Fibroblast of skin of left quadriceps (primary cell): ENCODE measurements around the gene KLKB1.
A peak's percentile ranks its signal among the peaks of the same experiment; 100 is the strongest.
"Not testable (repeated sequence)": the region's sequence is repeated elsewhere in the genome, so short reads cannot be mapped to it uniquely, and the experiment has no call there.

ENCODE experiments used
- DNase-seq, 2 experiments: peaks; one replicate each; pipeline ENCODE4 v3.0.0-alpha.2; 2013; ENCODE audit warnings: low read depth in 2 of 2

Gene KLKB1

DNA sequence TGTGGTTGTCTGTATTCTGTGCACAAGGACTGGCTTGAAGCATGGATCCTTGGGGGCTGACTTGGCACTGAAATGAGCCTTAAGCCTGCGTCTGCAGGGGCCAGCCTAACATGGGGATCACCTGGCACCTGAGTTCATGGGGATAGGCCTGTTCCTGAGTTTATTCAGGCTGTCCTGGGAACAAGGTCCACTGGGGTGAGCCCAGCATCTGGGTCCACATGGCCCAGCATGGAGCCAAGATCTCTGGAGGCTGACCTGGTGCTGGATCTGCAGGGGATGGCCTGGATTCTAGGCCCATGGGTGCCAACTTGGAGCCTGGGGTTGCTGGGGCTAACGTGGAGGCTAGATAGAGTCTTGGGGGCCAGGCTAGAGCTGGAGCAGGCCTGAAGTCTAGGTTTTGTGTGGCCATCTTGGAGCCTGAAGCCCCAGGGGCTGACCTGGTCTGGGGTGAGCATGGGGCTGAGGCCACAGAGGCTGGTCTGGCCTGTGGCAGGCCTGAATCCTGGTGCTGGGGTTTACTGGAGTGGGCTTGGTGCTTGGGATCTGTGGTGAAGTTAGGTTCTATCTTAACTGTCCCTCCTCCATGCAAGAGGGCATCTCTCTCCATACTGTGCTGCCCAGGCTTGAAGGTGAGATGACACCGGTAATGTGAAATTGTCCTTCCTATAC lies 652 bp upstream of the KLKB1 start:
- DNase-seq = no peak

DNA sequence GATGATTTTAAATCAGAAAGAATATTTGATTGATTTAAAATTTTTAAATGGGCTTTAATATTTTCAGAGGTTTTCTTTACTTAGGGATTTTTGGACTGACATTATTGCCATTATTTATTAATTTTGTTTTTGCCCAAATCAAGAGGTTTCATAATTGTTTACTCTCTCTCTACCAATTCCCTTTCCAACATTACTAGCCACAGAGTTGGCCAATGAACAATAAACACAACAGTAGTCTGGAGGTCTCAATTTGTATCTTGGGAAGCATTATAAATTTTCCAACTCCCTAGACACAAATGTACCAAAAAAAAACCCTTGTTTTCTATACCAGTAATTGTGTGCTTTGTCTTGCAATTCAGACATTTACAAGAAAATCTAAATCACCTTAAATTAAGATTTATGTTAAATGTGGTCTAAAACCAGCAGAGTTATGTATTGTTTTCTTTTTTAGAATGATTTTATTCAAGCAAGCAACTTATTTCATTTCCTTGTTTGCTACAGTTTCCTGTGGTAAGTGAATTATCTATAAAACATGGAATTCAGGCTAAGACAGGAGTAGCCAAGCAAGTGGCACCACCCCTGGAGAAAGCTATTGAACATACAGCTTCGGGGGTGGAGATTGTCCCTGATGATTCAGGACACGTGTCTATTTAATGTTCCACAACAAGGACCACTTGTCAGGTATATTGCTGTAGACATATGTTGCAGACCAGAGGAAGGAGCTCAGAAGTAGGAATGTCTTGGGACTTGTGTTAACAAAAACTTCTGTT lies 622 bp downstream of the KLKB1 start:
- DNase-seq = no peak

DNA sequence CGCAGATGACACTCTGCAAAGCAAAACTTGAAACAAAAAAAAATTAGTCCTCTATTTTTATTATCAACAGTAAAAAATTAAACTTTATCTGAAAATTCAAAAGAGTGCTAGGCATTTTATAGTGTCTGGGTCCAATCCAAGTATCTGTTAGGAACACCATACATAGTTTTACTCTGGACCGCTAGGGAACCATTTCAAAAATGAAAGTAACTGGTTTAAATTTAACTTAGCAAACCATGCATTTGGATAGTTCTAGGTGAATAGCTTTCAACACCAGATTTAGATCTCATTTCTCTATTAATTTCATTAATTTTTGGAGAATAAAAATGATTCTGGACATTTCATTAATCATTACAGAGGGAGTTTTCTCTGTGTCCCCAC lies 1.2 kb downstream of the KLKB1 start:
- DNase-seq = no peak

DNA sequence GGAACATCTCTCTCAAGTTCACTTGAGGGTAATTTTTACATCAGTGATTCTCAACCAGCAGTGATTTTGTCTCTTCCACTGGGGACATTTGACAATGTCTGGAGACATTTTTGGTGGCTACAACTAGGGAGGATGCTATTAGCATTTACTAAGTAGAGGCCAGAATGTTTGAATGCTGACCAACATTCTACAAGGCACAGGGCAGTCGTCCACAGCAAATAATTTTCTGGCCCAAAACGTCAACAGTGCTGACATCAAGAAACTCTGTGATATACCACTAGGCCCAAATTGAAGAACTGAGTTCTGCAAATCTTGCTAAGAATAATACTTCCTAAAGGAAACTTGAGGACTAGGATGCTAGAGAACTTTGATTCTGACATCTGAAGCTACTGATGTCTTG lies 7.1 kb downstream of the KLKB1 start:
- DNase-seq = no peak

DNA sequence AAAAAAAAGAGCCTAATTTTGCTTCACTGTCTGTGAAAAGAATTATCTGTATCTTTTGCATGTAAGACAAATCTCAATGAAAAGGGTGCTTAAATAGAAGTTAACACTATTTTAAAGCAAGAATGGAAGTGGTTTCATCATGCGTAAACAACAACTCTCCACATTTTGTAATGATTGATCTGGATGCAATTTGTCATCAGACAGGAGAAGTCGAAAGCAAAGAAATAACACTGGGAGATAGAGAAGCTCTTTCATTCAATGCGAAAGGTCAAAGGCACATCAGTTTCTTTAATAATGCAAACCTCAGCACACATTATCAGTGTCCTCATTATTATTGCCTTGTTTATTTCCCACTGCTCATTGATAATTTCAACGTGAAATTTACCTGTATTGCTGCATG lies 8.8 kb downstream of the KLKB1 start:
- no peak for DNase-seq

DNA sequence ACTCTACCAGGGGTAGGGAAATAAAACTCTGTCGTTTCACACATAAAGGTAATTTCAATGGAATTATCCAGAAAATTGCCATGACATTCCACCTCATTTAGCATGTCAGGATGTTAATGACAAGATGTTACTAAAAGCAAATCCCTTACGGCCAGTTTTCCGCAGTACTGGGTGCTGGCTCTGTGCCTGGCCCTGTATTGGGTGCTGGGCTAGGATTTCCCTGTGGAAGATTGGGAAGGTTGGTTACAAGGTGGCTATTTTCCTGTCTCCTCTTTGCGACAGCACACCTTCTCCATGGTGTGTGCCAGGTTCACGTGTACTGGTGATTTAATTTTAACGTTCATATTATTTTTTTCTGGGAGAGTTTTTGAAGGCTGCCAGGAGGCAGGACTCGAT lies 13.1 kb downstream of the KLKB1 start:
- DNase-seq = no peak

DNA sequence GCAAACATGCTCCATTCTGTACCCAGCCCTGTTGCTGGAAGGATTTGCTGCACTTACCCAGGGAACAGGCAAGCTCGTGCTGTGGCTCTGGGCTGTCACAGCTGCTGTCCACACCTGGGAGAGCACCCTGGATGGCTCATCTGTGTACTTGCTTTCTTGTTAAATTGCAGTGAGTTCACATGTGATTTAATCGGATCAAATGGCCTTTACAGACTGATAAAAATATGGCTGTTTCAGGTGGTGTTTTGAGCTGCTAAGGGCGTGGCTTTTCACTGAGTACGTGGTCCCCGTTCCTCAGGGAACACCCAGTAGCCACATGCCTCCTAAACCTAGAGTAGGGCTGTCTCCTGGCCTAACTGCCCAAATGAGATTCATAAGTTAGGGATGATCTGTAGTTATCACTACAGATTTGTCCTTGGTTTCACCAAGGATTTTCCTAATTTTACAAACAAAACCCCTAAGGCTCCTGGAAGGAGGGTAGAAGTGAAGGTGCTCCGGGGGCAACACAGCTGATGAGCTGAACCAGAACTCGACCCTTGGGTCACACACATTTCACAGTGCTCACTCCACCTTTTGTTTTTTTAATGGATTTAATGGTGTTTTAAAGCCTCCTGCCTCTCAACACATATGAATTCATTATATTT lies 13.7 kb downstream of the KLKB1 start:
- no peak for DNase-seq

DNA sequence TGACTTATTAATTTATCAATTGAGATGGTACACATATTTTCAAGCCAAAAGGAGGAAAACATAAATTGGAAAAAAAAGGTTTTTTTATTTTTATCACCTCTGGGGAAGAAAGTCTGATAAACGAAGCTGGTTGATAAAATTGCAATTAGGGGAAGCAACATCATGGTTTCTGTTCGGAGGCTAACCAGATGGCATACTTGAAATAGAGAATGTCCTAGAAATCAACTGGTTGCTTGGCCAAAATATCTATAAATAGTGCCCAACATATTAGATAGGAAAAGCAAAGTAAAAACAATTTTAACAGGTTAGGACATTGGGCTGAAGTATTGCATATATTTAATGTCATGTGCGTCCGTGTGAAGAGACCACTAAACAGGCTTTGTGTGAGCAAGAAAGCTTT lies 14.3 kb downstream of the KLKB1 start:
- DNase-seq = no peak

DNA sequence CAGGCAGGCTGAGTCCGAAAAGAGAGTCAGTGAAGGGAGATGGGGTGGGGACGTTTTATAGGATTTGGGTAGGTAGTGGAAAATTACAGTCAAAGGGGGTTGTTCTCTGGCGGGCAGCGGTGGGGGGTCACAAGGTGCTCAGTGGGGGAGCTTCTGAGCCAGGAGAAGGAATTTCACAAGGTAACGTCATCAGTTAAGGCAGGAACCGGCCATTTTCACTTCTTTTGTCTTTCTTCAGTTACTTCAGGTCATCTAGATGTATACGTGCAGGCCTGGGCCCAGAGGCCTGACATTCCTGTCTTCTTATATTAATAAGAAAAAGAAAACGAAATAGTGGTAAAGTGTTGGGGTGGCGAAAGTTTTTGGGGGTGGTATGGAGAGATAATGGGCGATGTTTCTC lies 14.7 kb downstream of the KLKB1 start:
- DNase-seq = not testable (repeated sequence)

DNA sequence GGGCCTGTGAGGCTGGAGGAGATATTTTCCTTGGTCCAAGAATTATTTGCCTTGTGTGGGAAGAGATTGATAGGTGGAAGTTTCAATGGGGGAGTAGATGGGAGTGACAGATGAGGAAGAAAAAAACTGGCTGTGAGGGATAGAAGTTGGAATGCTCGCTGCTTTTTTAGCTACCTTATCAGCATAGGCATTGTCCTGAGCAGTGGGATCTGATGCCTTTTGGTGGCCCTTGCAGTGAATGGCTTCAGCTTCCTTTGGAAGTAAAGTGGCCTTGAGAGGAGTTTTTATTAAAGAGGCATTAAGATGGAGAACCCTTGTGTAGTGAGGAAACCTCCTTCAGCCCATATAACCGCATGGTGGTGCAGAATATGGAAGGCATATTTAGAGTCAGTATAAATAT lies 16.0 kb downstream of the KLKB1 start:
- DNase-seq = no peak

DNA sequence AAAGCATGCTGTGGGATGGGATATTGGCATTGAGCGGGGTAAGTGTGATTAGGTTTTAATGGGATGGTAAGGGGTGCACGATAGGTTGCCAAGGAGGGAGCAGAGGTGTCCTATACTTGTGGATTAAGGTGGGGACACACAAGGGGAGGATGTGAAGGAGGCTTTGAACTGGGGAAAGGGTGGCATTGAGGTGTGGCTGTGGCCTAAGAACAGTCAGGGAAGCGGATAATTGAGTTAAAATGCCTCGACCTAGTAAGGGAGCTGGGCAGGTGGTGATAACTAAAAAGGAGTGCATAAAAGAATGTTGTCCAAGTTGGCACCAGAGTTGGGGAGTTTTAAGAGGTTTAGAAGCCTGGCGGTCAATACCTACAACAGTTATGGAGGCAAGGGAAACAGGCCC lies 17.5 kb downstream of the KLKB1 start:
- no peak for DNase-seq

DNA sequence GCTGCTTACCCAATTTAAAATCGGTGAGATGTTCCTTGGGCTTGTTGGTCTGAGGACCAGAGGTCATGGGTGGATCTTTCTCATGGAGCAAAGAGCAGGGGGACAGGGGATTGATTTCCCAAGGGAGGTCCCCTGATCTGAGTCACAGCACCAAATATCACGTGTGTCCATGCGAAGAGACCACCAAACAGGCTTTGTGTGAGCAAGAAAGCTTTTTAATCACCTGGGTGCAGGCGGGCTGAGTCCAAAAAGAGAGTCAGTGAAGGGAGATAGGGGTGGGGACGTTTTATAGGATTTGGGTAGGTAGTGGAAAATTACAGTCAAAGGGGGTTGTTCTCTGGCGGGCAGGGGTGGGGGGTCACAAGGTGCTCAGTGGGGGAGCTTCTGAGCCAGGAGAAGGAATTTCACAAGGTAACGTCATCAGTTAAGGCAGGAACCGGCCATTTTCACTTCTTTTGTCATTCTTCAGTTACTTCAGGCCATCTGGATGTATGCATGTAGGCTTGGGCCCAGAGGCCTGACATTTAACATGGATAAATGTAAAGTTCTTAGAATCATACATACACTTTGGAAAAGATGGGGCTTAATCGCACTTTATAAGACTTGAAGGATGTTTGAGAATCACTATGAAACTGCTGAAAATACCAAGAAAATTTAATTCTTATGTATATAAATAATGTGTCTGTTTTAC lies 19.9 kb downstream of the KLKB1 start:
- DNase-seq = not testable (repeated sequence)

DNA sequence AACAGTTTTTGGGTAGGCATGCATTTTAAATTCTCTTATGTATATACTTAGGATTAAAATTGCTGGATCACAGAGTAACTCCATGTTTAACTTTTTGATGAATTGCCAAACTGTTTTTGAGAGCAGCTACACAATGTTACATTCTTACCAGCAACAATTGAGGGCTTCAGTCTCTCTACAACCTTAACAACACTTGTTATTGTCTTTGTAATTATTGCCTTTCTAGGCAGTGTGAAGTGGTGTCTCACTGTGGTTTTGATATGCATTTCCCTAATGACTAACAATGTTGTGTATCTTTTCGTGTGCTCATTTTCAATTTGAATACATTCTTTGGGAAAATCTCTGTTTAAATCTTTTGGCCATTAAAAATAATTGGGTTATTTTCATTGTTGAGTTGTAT lies 21.3 kb downstream of the KLKB1 start:
- no peak for DNase-seq

DNA sequence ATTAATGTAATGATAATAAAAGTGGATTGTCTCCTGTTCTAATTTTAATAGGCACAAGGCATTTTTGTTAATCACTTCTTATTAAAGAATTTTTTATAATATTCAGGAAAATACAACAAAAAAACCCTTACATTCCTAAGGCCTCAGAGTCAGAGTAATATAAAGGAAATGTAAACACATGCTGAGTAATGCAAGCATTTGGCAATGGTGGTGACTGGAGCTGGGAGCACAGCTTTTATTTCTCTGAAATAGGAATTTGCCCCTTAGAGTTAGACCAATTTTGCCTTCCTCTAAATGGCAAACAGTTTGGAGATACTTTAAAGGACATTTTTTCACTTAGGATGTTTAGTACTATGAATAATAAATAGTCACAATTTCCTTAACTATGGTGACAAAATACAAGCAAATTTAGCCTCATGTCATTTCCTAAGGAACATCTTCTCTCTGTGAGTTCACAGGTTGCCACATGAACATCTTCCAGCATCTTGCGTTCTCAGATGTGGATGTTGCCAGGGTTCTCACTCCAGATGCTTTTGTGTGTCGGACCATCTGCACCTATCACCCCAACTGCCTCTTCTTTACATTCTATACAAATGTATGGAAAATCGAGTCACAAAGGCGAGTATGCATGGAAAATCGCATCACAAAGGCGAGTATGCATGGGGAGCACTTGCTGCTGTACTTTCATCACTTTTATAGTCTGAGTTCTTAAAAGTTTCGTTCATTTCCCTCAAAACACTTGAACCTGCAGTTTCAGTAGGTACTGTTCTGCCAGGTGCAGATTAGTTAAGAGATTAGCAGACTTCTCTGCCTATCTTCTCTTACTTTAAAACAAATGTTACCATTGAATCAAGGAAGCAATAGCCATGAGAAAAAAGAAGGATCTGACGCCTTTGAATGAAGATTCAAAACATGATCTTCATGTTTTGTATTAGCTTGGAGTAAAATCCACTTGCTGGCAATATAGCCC lies 22.8 kb downstream of the KLKB1 start:
- DNase-seq = peak; percentile 31

DNA sequence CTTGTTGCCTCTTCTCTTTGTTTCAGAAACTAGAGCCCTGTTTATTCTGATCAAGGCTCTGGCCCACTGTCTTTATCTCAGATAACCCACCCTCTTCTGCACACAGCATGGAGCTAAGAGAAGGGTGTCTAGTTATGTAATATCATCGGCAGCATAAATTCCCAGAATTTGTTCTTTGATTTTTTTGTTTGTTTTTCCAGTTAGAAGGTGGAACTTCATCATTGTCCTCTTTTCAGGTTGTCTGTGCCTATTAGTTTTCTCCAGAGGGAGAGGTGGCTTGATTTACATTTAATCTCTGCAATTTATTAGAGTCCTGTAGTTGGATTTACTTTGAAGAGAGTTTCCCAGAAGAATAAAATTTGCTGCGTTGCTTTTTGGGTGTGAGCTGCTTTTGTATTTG lies 23.5 kb downstream of the KLKB1 start:
- DNase-seq = no peak

DNA sequence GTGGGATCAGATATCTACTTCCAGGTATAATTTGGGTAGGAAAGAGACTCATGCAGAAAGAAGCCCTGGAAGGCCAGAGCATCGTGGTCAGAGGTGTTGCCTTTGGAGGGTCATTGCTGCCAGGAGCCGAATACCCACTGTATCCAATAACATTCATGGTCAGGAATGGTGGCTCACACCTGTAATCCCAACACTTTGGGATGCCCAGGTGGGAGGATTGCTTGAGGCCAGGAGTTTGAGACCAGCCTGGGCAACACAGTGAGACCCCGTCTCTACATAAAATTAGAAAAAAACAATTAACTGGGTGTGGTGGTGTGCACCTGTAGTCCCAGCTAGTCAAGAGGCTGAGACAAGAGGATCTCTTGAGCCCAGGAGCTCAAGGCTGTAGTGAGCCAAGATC lies 27.8 kb downstream of the KLKB1 start:
- DNase-seq = no peak

DNA sequence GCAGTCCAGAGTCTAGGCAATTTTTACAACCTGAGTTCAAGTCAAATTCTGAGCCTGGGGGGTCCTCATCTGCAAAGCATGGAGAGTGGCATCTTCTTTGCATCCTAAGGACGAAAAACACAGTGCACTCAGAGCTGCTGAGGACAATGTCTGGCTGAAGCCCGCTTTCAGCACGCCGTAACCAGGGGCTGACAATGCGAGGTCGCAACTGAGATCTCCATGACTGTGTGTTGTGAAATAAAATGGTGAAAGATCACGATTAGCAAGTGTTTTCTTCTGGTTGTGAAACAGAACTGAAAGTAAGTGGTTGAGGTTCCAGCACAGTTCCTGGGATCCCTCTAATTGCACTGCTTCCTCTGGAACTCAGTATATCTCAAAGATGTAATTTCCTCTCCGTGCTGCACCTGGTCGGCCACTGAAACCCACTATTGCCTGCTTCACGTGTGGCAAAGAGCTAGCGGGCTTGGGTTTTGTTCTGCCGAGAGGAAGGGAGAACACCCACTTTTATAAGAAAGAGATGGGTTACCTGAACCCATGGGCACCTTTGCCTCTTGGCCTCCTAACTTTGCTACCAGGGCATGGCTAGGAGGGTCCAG lies 31.0 kb downstream of the KLKB1 start:
- no peak for DNase-seq

DNA sequence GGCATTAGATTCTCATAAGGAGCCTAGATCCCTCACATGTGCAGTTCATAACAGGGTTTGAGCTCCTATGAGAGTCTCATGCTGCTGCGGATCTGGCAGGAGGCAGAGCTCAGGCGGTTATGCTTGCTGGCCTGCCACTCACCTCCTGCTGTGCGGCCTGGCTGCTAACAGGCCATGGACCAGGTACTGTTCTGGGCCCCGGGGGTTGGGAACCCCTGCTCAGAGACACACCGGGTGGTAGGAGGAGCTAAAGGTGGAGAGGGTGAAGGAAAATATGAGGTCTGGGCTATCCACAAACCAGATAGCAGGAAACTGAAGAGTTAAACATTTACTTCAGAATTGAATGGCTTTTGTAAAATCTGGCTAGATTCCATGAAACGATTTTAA lies 32.8 kb downstream of the KLKB1 start:
- no peak for DNase-seq

DNA sequence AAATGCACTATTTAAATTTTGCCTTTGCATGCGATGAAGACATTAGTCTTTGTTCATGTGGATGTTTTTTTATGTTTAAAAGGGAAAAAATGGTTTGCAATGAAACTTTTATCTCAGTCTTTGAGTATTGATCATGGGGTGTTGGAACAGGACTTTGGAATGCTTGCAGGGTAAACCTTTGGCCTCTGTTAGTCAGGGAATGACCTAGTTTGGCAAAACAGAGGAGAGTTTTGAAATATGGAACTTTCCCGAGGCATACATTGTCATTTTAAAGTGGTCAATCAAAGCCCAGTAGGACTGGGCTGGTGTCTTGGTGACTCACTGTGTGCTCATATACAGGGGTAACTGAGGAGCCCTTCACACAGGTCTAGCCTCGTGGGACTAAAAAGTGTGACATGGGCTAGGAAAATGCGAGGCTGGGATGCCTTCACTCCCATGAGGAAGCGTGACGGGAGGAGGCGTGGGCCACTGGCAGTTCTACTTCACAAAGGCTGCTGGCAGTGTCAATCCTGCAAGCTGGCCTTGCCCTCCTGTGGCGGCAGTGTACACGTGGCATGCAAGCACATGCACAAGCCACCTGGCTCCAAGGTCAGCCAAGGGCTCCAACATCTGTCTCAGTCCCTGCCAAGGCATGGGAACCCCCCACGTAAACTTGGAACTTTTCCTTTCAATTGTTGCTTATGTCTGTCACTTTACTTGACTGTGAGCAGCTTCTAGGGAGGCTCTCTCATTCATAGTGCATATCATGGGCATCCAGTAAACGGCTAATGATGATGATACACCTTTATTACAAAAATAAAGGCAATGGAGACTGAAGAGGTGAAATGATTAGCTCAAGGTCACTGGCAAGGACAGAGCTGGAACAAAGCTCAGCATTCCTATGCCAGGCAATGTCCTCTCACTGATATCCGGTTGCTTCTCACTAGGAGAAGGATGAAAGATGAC lies 33.5 kb downstream of the KLKB1 start:
- no peak for DNase-seq

DNA sequence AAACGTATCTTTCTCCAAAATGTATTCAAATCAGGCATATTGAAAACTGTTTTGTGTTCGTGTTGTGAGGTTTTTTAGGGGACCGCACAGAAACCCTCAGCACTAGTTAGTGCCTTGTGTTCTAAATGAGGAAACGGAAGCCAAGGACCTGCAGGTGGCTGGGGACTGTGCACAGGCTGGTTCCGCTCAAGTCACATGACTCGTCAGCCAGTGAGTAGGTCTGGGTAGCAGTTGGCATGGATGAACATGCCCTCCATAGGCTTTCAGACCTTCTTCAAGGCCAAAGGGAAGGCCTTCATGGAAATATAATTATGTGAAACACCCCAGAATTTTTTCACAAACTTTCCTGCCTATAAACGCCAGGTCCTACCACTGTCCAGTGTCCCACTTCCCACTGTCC lies 37.4 kb downstream of the KLKB1 start:
- DNase-seq = no peak
